ELF-1 (cell line): Measurements from ENCODE around the gene TAF4.
"Not testable (repeated sequence)": the region's sequence is repeated elsewhere in the genome, so short reads cannot be mapped to it uniquely, and the experiment has no call there.

Experiments
- DNase-seq: peaks from one replicate; pipeline ENCODE4 v3.0.0-alpha.2; 2016; ENCODE audit warnings: low read depth, low spot score

The TAF4 gene

GRCh38 chr20:62056975-62057374 lies 8.7 kb downstream of the TAF4 start:
- DNase-seq = no peak

- DNase-seq = no peak
Measured at GRCh38 chr20:62056377-62056776, 9.3 kb downstream of the TAF4 start.

- not testable (repeated sequence) for DNase-seq
Measured at GRCh38 chr20:62055862-62056115, 9.9 kb downstream of the TAF4 start.

DNA sequence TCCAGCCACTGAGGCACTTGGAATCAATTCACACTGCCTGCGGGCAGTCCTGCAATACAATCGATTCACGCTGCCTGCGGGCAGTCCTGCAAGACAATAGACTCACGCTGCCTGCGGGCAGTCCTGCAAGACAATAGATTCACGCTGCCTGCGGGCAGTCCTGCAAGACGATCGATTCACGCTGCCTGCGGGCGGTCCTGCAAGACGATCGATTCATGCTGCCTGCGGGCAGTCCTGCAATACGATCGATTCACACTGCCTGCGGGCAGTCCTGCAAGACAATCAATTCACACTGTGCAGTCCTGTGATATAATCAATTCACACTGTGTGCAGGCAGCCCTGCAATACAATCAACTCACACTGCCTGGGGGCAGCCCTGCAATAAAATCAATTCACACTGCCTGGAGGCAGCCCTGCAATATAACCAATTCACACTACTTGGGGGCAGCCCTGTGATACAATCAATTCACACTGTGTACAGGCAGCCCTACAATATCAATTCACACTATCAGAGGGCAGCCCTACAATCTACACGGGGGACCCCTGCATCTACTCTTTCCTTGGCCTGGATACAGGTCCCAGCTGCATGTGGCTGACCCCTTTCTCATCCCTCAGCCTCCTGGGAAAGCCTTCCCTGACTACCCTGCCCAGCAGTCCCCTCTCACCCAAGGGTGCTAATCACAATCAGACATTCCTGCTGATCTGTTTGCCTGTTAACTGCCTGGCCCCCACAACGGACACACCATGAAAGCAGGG lies 10.4 kb downstream of the TAF4 start:
- DNase-seq = no peak

DNA sequence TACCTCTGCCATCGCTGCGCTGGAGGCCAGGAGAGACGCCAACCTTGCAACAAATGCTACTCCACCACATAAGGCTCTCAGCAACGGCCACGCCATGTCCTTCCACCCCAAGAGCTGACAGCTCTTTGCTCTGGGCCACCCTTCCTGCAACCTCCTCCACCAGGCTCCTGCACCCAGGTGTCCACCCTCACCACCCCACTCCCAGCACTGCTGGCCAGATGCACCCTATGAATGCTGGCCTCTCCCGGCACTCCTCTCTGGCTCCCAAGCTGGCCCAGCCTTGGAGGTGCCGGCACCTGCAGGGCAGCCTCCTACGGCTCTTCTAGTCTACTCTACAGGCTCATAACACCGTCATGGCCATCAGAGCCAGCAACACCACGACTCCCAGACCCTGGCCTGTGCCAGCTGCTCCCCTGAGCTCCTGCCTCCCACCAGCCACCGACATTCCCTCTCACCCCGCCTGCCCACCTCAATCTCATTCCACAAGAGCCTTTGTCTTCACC lies 11.2 kb downstream of the TAF4 start:
- no peak for DNase-seq

GRCh38 chr20:62053465-62054196 lies 12.1 kb downstream of the TAF4 start:
- no peak for DNase-seq

GRCh38 chr20:62052842-62053464 lies 12.7 kb downstream of the TAF4 start:
- no peak for DNase-seq

GRCh38 chr20:62052336-62052841 lies 13.3 kb downstream of the TAF4 start:
- DNase-seq = no peak

GRCh38 chr20:62051546-62052255 lies 14.0 kb downstream of the TAF4 start:
- DNase-seq = no peak

GRCh38 chr20:62051144-62051543 lies 14.5 kb downstream of the TAF4 start:
- DNase-seq = no peak

DNA sequence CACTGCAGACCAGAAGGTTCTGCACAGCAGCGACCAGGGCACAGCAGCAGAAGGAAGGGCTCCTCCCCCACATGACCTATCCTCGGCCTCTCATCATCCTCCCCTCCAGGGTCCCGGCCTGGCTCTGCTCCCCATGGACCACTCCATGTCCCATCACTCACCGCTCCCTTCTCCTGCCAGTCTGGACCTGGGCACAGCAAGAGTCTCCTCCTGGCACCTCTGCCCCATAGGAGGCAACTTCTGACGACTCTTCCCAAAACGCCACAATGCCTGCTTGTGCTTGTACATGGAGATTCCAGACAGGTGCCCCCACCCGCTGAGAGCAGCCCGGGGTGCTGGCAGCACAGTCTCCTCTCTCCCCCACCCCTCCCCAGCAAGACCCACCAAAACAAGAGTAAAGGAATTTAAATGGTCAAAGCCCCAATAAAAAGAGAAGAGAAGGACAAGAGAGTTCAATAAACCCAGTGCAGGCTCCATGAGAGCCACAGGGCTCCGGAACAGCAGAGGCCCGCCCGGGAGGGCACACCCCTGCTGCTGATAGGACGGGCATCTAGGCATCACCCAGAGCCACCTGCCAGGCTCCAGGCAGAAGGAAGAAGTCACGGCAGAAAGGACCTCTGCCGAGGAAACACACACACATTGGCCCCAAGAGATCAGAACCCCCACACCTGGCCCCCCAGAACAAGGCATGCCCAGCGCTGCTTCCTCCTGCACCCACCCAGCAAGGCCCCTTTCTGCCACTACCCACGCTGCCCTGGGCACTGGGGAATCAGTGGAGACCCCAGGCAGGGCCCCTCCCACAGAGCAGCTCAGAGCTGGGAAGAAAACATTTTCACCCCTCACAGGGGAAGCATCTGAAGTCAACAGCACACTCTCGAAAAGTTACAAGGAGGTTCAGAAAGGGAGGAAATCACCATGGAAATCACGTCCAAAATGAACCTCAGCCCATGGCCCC lies 15.2 kb downstream of the TAF4 start:
- no peak for DNase-seq

- DNase-seq = no peak
Measured at GRCh38 chr20:62049342-62050165, 16.1 kb downstream of the TAF4 start.

DNA sequence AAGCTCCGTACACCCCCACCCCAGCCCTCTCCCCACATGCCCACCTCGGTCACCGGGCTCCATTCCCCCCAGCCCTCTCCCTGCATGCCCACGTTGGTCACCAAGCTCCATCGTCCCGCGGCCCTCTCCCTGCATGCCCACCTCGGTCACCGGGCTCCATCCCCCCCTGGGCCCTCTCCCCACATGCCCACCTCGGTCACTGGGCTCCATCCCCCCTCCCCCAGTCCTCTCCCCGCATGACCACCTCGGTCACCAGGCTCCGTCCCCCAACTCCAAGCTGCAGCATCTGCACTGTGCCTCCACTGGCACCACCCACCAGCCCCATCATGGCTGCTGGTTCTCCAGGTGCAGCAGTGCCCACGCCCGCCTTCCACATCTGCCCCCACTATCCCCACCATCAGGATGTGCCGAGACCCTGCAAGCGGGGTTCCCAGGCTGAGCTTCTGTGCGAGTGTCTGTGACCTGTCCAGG lies 16.8 kb downstream of the TAF4 start:
- no peak for DNase-seq

- DNase-seq = no peak
Measured at GRCh38 chr20:62048346-62048761, 17.3 kb downstream of the TAF4 start.

DNA sequence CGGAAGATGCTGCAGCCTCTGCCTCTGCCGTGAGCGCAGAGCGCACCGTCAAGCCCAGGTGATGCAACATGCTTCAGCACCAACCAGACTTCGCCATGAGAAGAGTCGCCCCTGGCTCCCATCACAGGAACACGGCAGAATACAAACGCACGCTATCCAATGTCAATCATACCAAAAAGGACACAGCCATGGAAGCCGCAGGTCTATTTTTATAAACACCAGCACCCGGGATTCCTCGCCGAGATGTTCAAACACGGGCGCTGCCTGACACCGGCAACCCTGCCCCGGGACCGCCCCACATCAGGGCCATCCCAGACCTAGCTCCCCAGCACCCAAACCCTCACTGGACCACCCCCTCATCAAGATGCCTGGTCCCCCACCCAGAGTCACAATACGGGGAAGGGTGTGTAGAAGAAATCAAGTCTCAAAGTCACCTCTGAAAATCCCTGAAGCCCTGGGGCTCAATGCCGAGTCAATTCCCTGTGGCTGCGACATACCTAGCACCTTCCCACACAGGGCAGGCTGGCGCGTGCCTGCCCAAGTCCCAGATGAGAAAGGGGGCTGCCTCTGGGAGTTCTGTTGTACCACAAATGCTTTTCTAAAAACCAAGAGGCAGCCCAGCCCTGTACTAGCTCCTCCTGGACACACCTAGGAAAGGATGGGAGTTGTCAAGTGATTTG lies 17.9 kb downstream of the TAF4 start:
- DNase-seq = no peak

GRCh38 chr20:62046431-62046830 lies 19.2 kb downstream of the TAF4 start:
- no peak for DNase-seq

- DNase-seq = no peak
Measured at GRCh38 chr20:62045529-62046285, 20.0 kb downstream of the TAF4 start.

DNA sequence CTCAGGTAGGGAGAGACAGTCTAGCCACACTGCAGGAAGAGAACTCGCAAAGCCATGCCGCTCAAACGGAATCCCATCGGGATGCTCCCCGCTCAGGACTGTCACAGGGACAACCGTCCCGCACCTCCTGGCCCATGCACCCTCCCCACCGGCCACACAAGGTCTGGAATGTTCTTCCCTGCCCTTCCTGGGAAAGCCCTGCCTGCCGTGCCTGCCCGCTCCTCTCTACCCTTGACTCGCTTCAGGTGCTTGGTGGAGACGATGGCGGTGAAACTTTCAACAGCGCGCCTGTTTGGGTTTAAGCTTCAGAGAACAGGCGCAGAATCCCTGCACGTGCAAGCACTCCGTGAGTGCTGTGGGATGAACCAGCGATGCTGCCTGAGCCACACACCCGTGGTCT lies 20.6 kb downstream of the TAF4 start:
- DNase-seq = no peak
